VCaP (cell line): ENCODE data around the gene NAA10.

Source experiments
- H3K27ac ChIP-seq: fragments of 450-650 bp; 2 replicates; pipeline ENCODE4 v1.5.1; 2017
- CTCF ChIP-seq: fragments of 450-650 bp; conservative IDR thresholded peaks from 2 replicates; pipeline ENCODE4 v1.5.1; 2017; ENCODE audit warnings: mild to moderate bottlenecking, moderate library complexity

NAA10 gene

GRCh38 chrX:153934148-153934761, 582 bp downstream of the NAA10 start:
- H3K27ac ChIP-seq = peak overlapping the region; percentile 81
- no peak for TF ChIP-seq CTCF

GRCh38 chrX:153933748-153934147, 1.1 kb downstream of the NAA10 start:
- H3K27ac ChIP-seq = peak overlapping the region; percentile 81
- no peak for TF ChIP-seq CTCF

DNA sequence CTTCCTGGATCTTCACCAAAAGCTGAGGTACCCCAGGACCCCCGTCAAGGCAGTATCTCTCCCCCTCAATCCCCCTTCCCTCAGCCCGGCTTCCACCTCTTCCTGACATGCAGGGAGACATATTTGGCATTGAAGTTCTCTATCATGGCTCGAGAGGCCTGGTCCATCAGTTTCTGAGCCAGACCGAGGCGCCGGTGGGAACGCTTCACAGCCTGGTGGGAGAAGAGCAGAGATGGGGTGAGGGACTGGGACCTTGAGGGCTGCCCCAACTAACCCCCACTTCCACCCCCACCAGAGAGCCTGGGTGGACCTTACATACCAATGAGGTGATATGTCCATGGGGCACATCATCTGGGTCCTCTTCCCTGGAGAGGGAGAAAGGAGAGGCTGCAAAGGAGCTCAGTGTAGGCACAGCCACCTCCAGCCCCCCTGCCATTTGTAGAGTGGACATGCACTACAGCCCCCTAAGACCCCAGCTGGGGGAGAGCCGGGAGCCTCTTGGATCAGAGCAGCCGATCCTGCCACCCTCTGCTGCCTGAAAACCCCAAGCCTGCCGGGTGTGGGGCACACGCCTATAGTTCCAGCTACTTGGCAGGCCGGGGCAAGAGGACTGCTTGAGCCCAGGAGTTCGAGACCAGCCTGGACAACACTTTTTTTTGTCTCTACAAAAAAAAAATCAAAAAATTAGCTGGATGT, 2.5 kb downstream of the NAA10 start:
- no peak for TF ChIP-seq CTCF
- H3K27ac ChIP-seq = peak overlapping the region; percentile 81; the same call in 1 of the 2 replicates

- peak overlapping the region; percentile 91 for H3K27ac ChIP-seq
- no peak for TF ChIP-seq CTCF
Observed at GRCh38 chrX:153931748-153932147, 3.1 kb downstream of the NAA10 start.

DNA sequence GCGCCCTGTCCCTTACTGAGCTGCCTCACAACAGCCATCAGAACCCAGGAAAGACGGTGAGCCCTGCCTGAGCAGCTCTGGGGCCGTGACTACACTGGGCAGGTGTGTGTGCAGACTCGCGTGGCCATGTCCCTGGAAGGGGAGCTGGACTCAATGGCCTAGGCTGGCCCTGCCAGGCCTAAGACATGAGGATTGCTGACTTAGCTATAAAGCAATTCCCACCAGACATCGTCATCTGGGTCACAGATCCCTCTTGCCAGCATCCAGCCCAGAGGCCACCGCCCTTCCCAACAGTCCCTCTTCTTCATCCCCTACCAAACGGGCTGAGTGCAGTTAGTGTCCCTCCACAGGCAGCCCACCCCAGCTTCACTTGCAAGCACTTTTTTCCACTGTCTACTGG, 3.7 kb downstream of the NAA10 start:
- peak overlapping the region; percentile 91 for H3K27ac ChIP-seq
- TF ChIP-seq CTCF = no peak

- H3K27ac ChIP-seq = peak overlapping the region; percentile 91
- no peak for TF ChIP-seq CTCF
Observed at GRCh38 chrX:153930011-153930910, 4.6 kb downstream of the NAA10 start.

GRCh38 chrX:153929576-153929975, 5.3 kb downstream of the NAA10 start:
- peak overlapping the region; percentile 91 for H3K27ac ChIP-seq
- TF ChIP-seq CTCF = no peak
